ENCODE results near the gene CASK. TPM values are rescaled to one million over a fixed set of nuclear protein-coding genes. Genes with fewer than 3 reads are reported as not detected.
A peak's percentile ranks its signal among the peaks of the same experiment; 100 is the strongest.

CASK gene
- total RNA-seq, 2 donors from 2014 or later: 15.0 to 17.0 TPM

DNA sequence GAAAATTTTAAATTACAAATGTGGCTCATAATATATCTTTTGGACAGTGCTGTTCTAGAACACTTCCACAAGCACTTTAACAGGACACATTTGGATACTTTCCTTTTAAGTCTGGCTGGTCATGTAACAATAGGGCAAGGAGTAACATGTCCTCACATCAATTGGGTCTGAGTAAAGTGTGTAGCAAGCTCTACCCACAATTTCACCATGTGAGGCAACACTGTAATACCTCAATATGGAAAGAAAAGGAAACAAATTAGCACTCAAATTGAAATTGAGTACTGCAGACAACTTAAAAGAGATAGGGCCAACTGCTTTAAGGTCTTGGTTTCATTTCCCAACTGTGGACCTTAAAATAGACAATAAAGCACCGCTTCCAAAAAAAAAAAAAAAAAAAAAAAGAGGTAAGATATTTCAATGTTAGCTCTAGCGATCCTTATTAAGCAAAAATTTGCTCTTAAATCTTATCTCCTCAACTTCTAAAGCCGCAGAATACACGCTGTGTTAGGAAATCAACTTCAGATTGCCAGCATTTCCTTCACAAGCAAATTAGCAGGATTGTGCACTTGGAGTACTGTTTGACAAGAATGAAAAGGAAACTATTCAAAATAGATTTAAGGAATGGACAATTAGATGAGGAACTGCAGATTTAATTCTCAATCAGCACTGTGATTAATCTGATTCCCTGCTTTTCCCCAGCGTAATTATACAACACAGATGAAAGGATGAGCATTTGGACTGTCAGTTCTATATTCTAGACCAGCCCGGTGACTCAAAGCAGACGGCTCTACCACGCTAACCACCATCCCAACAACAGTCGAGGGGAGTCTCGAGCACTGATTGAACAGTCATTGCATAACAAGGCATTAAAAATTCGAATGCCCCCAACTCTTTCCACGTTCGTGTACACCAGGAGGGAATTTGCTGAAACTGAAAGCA lies 1.6 kb downstream of the CASK start:
- Histone ChIP-seq H3K27ac (peak overlapping the region in 1 of 2 donors; percentile 78), H3K27me3 (no peaks in the 10 kb centered on the region), H3K36me3 (no peaks in the 10 kb centered on the region), H3K4me3 (peak overlapping the region; percentile 58 to 64), H3K4me1 (no peaks in the 10 kb centered on the region), H3K9me3 (no peaks in the 10 kb centered on the region)
- DNase-seq (ENCODE audit: low spot score): no peak
- TF ChIP-seq CTCF (IDR thresholded peaks at IDR 0.05): no peak

GRCh38 chrX:41919870-41920269 lies 3.5 kb downstream of the CASK start:
- H3K4me1 ChIP-seq: no peaks in the 10 kb centered on the region
- H3K4me3 ChIP-seq: no peak overlapping the region
- H3K27ac ChIP-seq: no peak overlapping the region
- no peaks in the 10 kb centered on the region for H3K9me3 ChIP-seq
- no peak for DNase-seq (ENCODE audit: low spot score)
- no peak for TF ChIP-seq CTCF (IDR thresholded peaks at IDR 0.05)
- H3K27me3 ChIP-seq: no peaks in the 10 kb centered on the region
- H3K36me3 ChIP-seq: no peaks in the 10 kb centered on the region

DNA sequence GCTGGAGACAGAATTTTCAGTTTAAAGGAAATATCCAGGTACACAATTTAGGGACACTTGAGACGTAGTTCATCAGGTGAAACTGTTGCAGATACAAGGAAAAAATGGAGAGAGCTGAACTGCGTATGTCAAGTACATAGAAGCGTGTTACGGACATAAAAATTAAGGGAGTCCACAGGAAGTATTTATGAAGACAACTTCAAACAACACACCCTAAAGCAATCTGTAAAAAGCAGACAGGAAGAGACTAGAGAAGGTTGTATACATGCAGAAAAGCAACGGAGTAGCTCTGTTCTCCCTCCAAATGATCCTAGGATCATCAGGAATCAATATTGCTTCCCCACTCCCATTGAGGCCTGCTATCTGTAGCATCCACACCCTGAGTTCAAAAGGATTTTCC lies 5.8 kb downstream of the CASK start:
- H3K27ac ChIP-seq: no peak overlapping the region
- H3K4me3 ChIP-seq: no peak overlapping the region
- no peaks in the 10 kb centered on the region for H3K27me3 ChIP-seq
- TF ChIP-seq CTCF (IDR thresholded peaks at IDR 0.05): no peak
- no peaks in the 10 kb centered on the region for H3K9me3 ChIP-seq
- H3K36me3 ChIP-seq: no peaks in the 10 kb centered on the region
- no peak for DNase-seq (ENCODE audit: low spot score)
- H3K4me1 ChIP-seq: peaks cover 0 to 4% of the 10 kb centered on the region in 2 donors

- Histone ChIP-seq H3K9me3 (no peaks in the 10 kb centered on the region), H3K4me3 (no peak overlapping the region), H3K27me3 (no peaks in the 10 kb centered on the region), H3K36me3 (no peaks in the 10 kb centered on the region), H3K4me1 (peaks cover 0 to 4% of the 10 kb centered on the region in 2 donors), H3K27ac (no peak overlapping the region)
- DNase-seq (ENCODE audit: low spot score): no peak
- TF ChIP-seq CTCF (IDR thresholded peaks at IDR 0.05): no peak
Measured at GRCh38 chrX:41913476-41913875, 9.9 kb downstream of the CASK start.

DNA sequence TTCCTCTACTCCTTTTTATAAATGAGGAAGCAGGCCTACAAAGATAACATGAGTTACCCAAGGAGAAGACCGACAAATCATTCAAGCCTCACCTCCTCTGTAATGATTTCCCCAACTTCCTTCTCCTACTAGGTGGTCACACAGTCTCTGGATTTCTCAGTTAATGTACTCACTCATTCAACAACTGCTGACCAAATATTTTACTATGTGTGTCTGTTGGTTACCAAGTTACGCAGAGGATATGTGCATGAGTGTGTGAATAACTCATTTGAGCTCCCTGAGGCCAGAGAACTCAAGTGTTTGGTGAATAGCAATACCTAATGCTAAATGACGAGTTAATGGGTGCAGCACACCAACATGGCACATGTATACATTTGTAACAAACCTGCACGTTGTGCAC lies 10.4 kb downstream of the CASK start:
- no peak overlapping the region for H3K4me3 ChIP-seq
- H3K27ac ChIP-seq: no peak overlapping the region
- TF ChIP-seq CTCF (IDR thresholded peaks at IDR 0.05): no peak
- H3K4me1 ChIP-seq: peaks cover 0 to 4% of the 10 kb centered on the region in 2 donors
- DNase-seq (ENCODE audit: low spot score): no peak
- no peaks in the 10 kb centered on the region for H3K9me3 ChIP-seq
- no peaks in the 10 kb centered on the region for H3K27me3 ChIP-seq
- no peaks in the 10 kb centered on the region for H3K36me3 ChIP-seq
